ENCODE results near the gene FLCN. TPM values are rescaled to one million over a fixed set of nuclear protein-coding genes. Genes with fewer than 3 reads are reported as not detected.
"Not testable (repeated sequence)": the region's sequence is repeated elsewhere in the genome, so short reads cannot be mapped to it uniquely, and the experiment has no call there.

The FLCN gene
- total and polyA plus RNA-seq, 5 experiments from 2014 or later = 3.1 to 70.6 (median 4.9) TPM

DNA sequence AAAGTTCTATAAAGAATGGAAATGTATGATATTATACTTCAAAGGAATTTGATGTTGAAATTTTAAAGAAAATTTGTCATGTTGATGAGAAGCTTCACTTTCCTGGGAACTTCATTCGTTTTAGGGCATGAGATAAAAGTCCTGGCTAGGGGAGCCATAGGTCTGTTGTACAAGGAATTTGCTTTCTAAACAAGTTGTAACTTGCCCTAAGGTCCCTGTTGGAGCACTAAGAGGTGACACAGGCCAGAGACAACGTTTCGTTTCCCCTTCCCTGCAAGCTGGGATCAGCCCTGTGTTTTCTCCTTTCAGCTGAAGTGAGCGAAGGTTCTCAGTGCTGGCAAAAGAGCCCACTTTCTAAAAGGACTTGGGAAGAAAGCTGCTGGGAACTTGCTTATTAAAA lies 47.4 kb downstream of the FLCN start:
- H3K36me3 Mint-ChIP-seq = peaks cover 0 to 17% (median 6%) of the 10 kb centered on the region in 3 donors
- DNase-seq = no peak
- H3K4me3 Mint-ChIP-seq = no peak overlapping the region

DNA sequence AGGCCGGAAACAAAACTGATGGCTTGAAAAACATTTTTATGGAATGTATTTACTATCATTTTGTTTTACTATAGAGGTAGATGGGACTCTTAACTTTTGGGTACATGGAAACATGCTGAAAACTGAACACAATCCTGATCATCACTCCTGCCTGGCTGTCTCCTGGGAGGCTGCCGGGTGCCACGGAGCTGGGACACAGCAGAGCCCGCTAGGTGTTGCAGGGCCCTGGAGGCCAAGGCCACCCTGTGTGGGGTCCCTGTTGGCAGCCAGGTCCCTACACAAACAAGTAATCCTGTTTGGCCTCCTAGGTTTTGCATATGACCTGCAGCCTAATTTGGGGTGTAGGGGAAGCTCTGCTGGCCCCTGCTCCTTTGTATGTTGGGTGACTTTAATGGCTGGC lies 48.4 kb downstream of the FLCN start:
- Mint-ChIP-seq H3K4me3 (no peak overlapping the region), H3K36me3 (peaks cover 0 to 18% (median 6%) of the 10 kb centered on the region in 3 donors), H3K27me3 (no peaks in the 10 kb centered on the region), H3K9me3 (no peaks in the 10 kb centered on the region), H3K27ac (no peak overlapping the region), H3K4me1 (peaks cover 13 to 52% (median 47%) of the 10 kb centered on the region in 4 donors)
- POLR2A ChIA-PET = interaction anchor here (1.0 to 1.2 kb wide), 4 partner anchors 9 to 18 kb away, joined by 4 to 5 read pairs (median 5); partner anchors contain the start of gene PLD6
- ATAC-seq (no peak), DNase-seq (no peak)

More for the DNA sequence above, 47.4 kb downstream of the FLCN start:
- Mint-ChIP-seq H3K27me3 (no peaks in the 10 kb centered on the region), H3K4me1 (peaks cover 8 to 42% (median 37%) of the 10 kb centered on the region in 4 donors), H3K9me3 (no peaks in the 10 kb centered on the region), H3K27ac (peak overlapping the region in 1 of 10 donors; percentile 29)
- POLR2A ChIA-PET = interaction anchor here (0.8 to 1.3 kb wide), 4 partner anchors 8 to 16 kb away, joined by 5 read pairs; partner anchors contain the start of gene PLD6
- ATAC-seq = no peak

DNA sequence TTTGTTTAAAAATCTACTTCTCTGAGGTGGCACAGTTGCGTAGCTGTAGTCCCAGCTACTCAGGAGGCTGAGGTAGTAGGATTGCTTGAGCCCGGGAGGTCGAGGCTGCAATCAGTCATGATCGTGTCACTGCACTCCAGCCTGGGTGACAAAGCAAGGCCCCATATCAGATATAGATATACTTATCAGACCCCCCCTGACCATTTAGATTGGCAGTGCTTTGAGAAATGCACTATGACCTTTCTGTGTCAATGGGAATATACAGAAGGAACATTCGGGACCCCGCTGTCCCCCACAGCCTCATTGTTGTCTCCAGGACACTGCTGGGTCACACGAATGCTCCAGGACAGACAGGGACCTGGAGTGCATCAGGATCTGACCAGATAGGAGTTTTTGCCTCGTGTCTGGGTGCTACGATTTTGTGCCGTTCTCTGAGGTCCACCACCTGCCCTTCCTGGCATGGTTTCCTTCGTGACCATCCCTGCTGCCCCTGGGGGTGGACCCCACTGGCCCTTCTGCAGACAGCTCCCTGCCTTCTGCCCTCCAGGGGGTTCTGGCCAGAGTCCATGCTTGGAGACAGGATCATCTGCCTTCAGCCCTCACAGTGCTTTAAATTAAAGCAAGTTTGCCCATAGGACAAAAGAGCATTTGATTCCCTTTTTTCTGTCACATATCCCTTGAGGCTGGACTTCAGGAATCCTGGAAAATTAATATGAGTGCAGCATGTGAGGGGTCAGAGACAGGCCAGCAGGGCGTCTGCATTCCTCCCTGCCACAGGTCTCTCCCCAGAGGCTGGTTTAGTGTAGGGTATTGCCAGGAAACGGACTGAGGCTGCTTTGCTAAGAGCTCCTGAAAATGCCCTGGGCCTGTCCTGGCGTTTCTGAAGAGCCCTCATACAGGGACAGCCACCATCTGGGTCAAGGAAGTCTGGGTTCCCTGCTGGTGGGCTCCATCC lies 50.1 kb downstream of the FLCN start:
- H3K27me3 Mint-ChIP-seq = no peaks in the 10 kb centered on the region
- H3K27ac Mint-ChIP-seq = peak overlapping the region; percentile 40 to 97 (median 74)
- POLR2A ChIA-PET = interaction anchor here (0.6 to 1.1 kb wide), 3 partner anchors 10 to 99 kb away, joined by 3 to 5 read pairs (median 3); partner anchors contain the start of gene PLD6
- no peak for ATAC-seq
- peaks cover 0 to 18% (median 8%) of the 10 kb centered on the region in 3 donors for H3K36me3 Mint-ChIP-seq
- no peak for DNase-seq
- H3K9me3 Mint-ChIP-seq = no peaks in the 10 kb centered on the region
- peak overlapping the region in 6 of 10 donors; percentile 14 to 73 (median 42) for H3K4me3 Mint-ChIP-seq
- peaks cover 18 to 62% (median 56%) of the 10 kb centered on the region in 4 donors for H3K4me1 Mint-ChIP-seq

DNA sequence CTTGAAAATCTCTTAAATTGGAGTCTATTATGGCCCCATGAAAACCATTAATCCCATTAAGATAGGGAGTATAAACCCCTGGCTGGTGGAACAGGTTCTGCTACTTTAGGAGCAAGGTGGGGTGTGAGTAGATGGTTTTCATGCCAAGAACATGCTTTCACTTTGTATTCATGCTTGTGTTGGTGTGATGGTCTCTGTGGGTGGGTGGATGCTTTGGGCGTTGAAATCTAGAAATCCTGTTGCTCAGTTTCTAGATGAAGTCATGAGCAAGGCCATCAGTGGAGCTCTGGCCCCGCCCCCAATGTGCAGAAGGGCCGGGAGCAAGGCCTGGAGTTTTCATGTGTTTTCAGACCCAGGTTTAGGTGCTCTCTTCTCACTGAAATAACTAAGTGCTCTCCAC lies 50.9 kb downstream of the FLCN start:
- ATAC-seq = no peak

DNA sequence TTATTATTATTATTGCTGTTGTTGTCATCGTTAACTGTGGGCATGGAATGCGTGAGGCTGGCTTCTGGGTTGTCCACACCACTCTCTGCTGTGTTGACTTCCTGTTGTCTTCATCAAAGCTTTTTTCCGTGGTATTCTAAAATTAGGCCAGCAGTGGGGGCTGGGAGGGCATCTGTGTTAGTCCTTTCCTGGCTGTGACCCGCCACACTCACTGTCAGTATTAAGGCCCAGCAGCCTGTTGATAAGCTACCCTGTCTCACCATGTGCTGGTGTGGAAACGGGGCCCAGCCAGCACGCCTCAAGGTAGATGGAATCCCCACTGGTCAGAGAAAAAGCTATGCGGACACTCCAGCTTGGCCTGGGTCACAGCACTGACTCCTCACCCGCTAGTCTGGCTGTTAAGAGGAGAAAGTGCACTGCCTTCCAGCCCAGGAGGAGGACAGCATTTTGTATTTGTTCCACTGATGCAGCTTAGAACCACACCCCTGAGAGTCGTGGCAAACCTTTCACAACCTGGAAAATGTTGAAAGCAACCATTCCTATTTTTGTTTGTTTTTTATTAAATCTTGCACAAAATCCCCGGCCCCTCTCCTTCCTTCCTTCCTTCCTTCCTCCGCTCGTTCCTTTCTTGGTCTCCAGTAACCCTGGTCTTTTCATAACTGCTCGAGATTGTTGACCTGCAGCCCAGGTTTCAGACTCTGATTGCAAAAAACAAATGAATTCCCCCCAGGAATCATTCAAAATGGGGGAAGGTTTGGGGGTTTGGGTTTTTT lies 51.8 kb downstream of the FLCN start:
- Mint-ChIP-seq H3K36me3 (peaks cover 0 to 24% (median 13%) of the 10 kb centered on the region in 3 donors), H3K4me3 (peak overlapping the region; percentile 50 to 73 (median 64)), H3K4me1 (peaks cover 28 to 77% (median 72%) of the 10 kb centered on the region in 4 donors), H3K27ac (peak overlapping the region; percentile 39 to 99 (median 80))
- not testable (repeated sequence) for ATAC-seq, H3K9me3 Mint-ChIP-seq, H3K27me3 Mint-ChIP-seq, DNase-seq
- POLR2A ChIA-PET = interaction anchor here (0.9 to 1.1 kb wide), 3 partner anchors 7 to 52 kb away, joined by 3 to 5 read pairs (median 3); partner anchors contain the start of gene FLCN

More for the DNA sequence above, 50.9 kb downstream of the FLCN start:
- no peaks in the 10 kb centered on the region for H3K9me3 Mint-ChIP-seq
- H3K36me3 Mint-ChIP-seq = peaks cover 0 to 18% (median 8%) of the 10 kb centered on the region in 3 donors
- no peaks in the 10 kb centered on the region for H3K27me3 Mint-ChIP-seq
- H3K4me1 Mint-ChIP-seq = peaks cover 22 to 69% (median 63%) of the 10 kb centered on the region in 4 donors
- peak overlapping the region in 9 of 10 donors; percentile 18 to 97 (median 80) for H3K27ac Mint-ChIP-seq
- POLR2A ChIA-PET = interaction anchor here (0.6 kb wide), 1 partner anchor 10 kb away, joined by 4 read pairs; no protein-coding TSS in a partner anchor
- H3K4me3 Mint-ChIP-seq = peak overlapping the region in 9 of 10 donors; percentile 14 to 73 (median 63)
- no peak for DNase-seq

DNA sequence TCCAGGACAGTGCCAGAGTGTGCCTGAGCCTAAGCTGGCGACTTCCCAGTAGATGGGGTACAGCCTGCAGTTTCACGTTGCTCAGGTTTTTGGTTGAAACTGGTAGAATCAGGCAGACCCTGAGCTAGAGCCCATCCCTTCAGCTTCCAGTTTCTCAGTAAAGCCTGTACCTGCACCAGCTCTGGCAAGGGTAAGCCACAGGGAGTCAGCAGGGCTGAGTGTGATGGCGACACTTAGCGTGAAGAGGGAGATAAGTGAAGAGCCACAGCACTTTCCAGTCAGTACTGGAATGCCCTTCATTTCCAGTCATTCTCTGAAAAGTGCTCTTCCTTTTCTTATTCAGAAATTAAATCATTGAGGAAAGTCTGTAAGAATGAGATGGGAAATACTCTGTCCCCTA lies 53.2 kb downstream of the FLCN start:
- Mint-ChIP-seq H3K27me3 (no peaks in the 10 kb centered on the region), H3K4me3 (peak overlapping the region in 8 of 10 donors; percentile 26 to 73 (median 50)), H3K36me3 (peaks cover 0 to 19% (median 12%) of the 10 kb centered on the region in 3 donors), H3K4me1 (peaks cover 33 to 91% (median 84%) of the 10 kb centered on the region in 4 donors), H3K27ac (peak overlapping the region in 9 of 10 donors; percentile 34 to 99 (median 83)), H3K9me3 (no peaks in the 10 kb centered on the region)
- no peak for ATAC-seq
- POLR2A ChIA-PET = interaction anchor here (0.9 to 7.2 kb wide), 4 partner anchors 8 to 53 kb away, joined by 3 to 79 read pairs (median 23); partner anchors contain the start of genes FLCN and PLD6
- no peak for DNase-seq

DNA sequence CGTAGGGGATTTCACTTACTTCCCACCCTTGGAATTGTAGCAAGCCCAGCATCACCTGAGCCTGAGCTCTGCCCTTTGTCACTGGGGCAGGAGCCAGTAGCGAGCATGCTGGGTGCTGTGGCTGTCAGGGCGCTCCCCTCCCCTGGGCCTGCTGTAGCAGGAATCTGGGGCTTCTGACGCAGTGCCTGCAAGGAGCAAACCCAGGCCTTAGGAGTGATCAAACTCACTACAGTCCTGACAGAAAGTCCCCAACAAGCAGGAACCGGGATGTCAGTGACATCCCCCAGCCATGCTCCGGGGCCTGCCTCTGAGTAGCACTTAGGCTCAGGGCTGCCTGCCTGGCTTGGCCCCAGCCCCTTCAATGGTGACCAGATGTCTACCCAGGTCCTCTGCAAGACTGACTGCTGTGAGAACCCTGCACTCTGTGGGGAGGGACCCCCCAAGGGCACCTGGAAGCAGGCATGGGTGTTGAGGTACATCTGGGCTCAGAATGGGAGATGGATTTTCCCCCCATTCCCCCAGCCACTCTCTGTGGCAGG lies 54.3 kb downstream of the FLCN start:
- Mint-ChIP-seq H3K4me3 (peak overlapping the region in 9 of 10 donors; percentile 79 to 97 (median 92)), H3K4me1 (peaks cover 39 to 96% (median 87%) of the 10 kb centered on the region in 4 donors), H3K27me3 (no peaks in the 10 kb centered on the region), H3K36me3 (peaks cover 0 to 17% (median 12%) of the 10 kb centered on the region in 3 donors), H3K9me3 (no peaks in the 10 kb centered on the region), H3K27ac (peak overlapping the region; percentile 95 to 100 (median 98))
- DNase-seq = peak in 1 of 10 donors; percentile 15
- POLR2A ChIA-PET = interaction anchor here (0.5 to 7.2 kb wide), 13 partner anchors 8 to 1483 kb away, joined by 3 to 79 read pairs (median 5); partner anchors contain the start of genes COPS3, FLCN and PLD6
- ATAC-seq = peak; percentile 21 to 34

DNA sequence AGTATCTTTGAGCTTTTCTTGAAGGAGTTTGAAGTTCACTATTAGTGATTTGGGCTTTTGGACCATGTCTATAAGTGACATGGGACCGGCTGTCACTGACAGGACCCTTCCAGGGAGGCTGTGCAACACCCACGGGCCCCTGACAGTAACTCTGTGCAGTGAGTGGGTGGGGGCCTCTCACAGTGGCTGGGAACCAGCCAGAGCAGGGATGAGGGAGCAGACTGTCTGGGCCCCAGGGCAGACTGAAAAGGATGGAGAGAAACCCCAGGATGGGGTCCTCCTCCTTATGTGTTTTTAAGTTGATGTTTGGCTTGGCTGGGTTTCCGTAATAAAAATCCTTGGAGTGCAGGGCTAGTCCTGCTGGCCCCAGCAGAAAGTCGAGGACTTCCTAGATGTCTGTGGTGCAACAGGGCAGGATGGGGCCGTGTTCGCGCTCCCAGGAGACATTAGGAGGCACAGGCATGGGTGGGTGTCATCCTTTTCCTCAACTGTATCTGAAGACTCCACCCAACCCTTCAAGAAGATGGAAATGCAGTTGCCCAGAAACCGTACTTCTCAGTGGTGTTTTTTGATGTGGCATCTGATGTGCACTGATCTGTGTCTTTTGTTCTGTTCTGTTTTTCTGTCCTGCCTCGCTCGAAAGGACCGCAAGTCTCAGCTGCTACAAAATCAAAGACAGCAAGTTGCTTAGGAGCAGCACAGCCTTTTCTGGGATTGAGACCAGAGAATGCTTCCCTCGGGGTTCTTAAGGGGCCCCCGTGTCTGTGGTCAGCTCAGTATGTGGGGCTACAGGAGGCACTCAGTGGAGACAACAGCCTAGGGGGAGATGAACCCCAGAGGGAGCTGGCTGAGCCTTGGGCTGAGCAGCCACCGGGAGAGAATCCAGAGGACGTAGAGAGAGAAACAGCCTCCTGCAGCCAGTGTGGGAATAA lies 55.0 kb downstream of the FLCN start:
- Mint-ChIP-seq H3K9me3 (no peaks in the 10 kb centered on the region), H3K27me3 (no peaks in the 10 kb centered on the region), H3K4me1 (peaks cover 39 to 98% (median 87%) of the 10 kb centered on the region in 4 donors), H3K36me3 (peaks cover 0 to 25% (median 19%) of the 10 kb centered on the region in 3 donors), H3K27ac (peak overlapping the region; percentile 95 to 100 (median 98)), H3K4me3 (peak overlapping the region; percentile 79 to 97 (median 90))
- POLR2A ChIA-PET = interaction anchor here (0.5 to 7.2 kb wide), 13 partner anchors 8 to 1484 kb away, joined by 3 to 79 read pairs (median 5); partner anchors contain the start of genes COPS3, FLCN and PLD6
- ATAC-seq (peak; percentile 79 to 90), DNase-seq (peak in 9 of 10 donors; percentile 32 to 88 (median 66))

DNA sequence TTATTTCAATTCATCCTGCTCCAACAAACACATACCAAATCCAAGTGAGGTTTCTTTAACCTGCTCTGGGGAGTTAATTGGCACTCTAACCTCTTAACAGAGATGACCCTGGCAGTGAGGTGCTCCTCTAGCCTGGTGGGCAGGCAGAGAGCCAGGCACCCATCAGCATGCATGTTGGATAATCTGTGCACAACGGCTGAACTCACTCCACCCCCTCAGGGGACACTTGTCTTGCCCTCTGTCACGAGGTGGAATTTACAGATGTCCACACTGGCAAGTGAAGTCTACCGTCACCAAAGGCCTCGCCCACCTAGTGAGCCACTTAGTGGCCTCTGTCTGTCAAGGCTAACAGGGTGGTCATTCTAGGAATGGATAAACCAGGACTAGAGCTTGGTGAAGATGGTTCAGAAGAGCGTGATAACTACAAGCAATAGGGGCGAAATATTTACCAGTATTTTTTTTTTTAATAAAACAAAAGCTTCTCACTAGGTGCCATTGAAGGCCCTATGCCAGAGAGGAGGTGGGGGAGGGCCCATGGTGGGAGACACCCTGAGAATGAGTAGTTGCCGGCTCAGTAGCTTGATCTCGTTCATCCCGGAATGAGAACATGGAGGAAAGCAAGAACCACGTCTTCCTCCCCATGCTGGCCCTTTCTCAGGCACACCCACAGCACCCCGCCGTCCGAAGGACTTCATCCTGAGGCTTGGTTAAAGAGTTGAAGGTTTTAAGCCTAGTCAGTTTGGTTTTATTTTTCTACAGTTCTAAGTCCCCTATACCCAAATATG lies 56.0 kb downstream of the FLCN start:
- Mint-ChIP-seq H3K9me3 (no peaks in the 10 kb centered on the region), H3K4me1 (peaks cover 45 to 97% (median 86%) of the 10 kb centered on the region in 4 donors), H3K4me3 (peak overlapping the region; percentile 68 to 97 (median 88)), H3K27me3 (no peaks in the 10 kb centered on the region), H3K36me3 (peaks cover 0 to 33% (median 20%) of the 10 kb centered on the region in 3 donors), H3K27ac (peak overlapping the region; percentile 96 to 100 (median 98))
- no peak for ATAC-seq
- DNase-seq = no peak
- POLR2A ChIA-PET = interaction anchor here (1.6 to 7.2 kb wide), 7 partner anchors 8 to 100 kb away, joined by 5 to 79 read pairs (median 11); partner anchors contain the start of genes COPS3, FLCN and PLD6

DNA sequence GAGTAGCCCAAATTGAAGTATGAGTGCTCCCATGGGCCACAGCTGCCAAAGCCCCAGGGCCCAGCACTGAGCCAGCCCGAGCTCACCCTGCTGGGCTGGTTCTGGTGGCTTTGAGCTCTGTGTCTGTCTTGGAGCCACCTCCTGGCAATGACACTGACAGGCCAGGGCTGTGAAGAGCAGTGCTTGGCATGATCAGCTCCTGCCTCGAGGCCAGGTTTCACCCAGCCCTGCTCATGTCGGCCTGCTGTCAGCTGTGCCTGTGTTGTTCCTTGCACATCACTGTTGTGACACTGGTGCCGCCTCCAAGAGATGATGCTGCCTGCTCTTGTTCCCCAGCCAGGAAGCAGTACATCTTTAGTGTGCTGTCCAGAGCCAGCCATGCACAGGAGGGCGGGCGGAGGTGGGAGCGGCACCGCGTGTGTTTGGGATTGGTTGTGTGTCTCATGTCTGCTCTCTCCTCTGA lies 56.8 kb downstream of the FLCN start:
- Mint-ChIP-seq H3K36me3 (peaks cover 0 to 36% (median 20%) of the 10 kb centered on the region in 3 donors), H3K27ac (peak overlapping the region; percentile 94 to 100 (median 97)), H3K4me1 (peaks cover 42 to 97% (median 85%) of the 10 kb centered on the region in 4 donors), H3K4me3 (peak overlapping the region; percentile 68 to 95 (median 83)), H3K27me3 (no peaks in the 10 kb centered on the region), H3K9me3 (no peaks in the 10 kb centered on the region)
- POLR2A ChIA-PET = interaction anchor here (0.7 to 7.2 kb wide), 7 partner anchors 9 to 136 kb away, joined by 3 to 79 read pairs (median 5); partner anchors contain the start of genes FLCN and PLD6
- DNase-seq (peak in 1 of 10 donors; percentile 26), ATAC-seq (peak in 1 of 2 donors; percentile 12)
